SW 1271 (cell line): ENCODE results near the gene MINDY3.

Source experiments
- DNase-seq, 2 experiments: peaks; one replicate each; lab custom pipeline; 2025; lab: John Stamatoyannopoulos, UW

MINDY3 gene

GRCh38 chr10:15805395-15806058 is 54.8 kb downstream of the MINDY3 start:
- no peak for DNase-seq

GRCh38 chr10:15804109-15804508 is 56.2 kb downstream of the MINDY3 start:
- no peak for DNase-seq

GRCh38 chr10:15802375-15802949 is 57.8 kb downstream of the MINDY3 start:
- no peak for DNase-seq

- DNase-seq, result no peak
These were observed 58.7 kb downstream of the MINDY3 start for GRCh38 chr10:15801641-15802040.

GRCh38 chr10:15801147-15801546 is 59.2 kb downstream of the MINDY3 start:
- no peak for DNase-seq

- no peak for DNase-seq
These were observed 63.0 kb downstream of the MINDY3 start for GRCh38 chr10:15797346-15797745.

- DNase-seq, result no peak
These were observed 63.5 kb downstream of the MINDY3 start for GRCh38 chr10:15796762-15797161.

GRCh38 chr10:15796098-15796759 is 64.1 kb downstream of the MINDY3 start:
- DNase-seq, result no peak

- DNase-seq, result no peak
These were observed 65.1 kb downstream of the MINDY3 start for GRCh38 chr10:15795036-15795792.

GRCh38 chr10:15794569-15794968 is 65.7 kb downstream of the MINDY3 start:
- no peak for DNase-seq

GRCh38 chr10:15793664-15794063 is 66.6 kb downstream of the MINDY3 start:
- no peak for DNase-seq

- no peak for DNase-seq
These were observed 67.5 kb downstream of the MINDY3 start for GRCh38 chr10:15792777-15793176.

- no peak for DNase-seq
These were observed 68.3 kb downstream of the MINDY3 start for GRCh38 chr10:15791816-15792524.

- DNase-seq, result no peak
These were observed 70.3 kb downstream of the MINDY3 start for GRCh38 chr10:15789793-15790525.

GRCh38 chr10:15787426-15787825 is 72.9 kb downstream of the MINDY3 start:
- no peak for DNase-seq

GRCh38 chr10:15784662-15785300 is 75.5 kb downstream of the MINDY3 start:
- no peak for DNase-seq

- no peak for DNase-seq
These were observed 76.2 kb downstream of the MINDY3 start for GRCh38 chr10:15783941-15784636.

- no peak for DNase-seq
These were observed 77.5 kb downstream of the MINDY3 start for GRCh38 chr10:15782851-15783250.

GRCh38 chr10:15781381-15781960 is 78.8 kb downstream of the MINDY3 start:
- no peak for DNase-seq
